GM12875 (cell line): Measurements from ENCODE around the gene POLG2.
"Not testable (repeated sequence)": the region's sequence is repeated elsewhere in the genome, so short reads cannot be mapped to it uniquely, and the experiment has no call there.

Source experiments
- H3K4me3 ChIP-seq: one replicate; pipeline ENCODE4 v1.5.1; 2011; ENCODE audit warnings: low read depth, low read length, control low read depth
- TF ChIP-seq, protein P1 (sequence below): IDR thresholded peaks from 2 replicates; pipeline ENCODE4 v1.5.1; 2011; ENCODE audit warnings: low read depth, mild to moderate bottlenecking, control low read depth, inconsistent platforms, low read length, moderate library complexity, borderline replicate concordance; ENCODE audit not compliant: insufficient read depth

Gene POLG2

DNA sequence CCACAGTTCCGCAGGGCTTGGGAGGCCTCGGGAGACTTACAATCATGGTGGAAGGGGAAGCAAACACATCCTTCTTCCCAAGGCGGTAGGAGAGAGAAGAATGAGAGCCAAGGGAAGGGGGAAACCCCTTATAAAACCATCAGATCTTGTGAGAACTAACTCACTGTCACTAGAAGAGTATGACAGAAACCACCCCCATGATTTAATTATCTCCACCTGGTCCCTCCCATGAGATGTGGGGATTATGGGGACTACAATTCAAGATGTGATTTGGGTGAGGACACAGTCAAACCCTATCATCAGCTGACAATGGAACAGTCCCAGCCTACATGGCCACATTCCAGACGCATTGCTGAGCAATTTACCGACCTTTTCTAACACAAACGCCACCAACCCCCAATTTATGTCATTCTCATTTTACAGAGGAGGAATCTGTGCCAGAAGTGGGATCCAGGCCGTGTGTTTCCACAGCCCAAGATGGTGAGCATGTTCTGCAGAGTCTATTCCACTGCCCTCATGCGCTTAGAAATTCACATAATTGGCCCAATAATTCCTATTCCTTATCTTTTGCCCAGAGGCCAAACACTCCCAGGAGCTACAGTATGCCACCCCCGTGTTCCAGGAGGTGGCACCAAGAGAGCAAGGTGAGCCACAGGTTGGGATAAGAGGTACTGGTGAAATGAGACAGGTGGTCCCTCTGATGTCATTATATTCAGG lies 30.7 kb downstream of the POLG2 start:
- TF ChIP-seq, protein P1, sequence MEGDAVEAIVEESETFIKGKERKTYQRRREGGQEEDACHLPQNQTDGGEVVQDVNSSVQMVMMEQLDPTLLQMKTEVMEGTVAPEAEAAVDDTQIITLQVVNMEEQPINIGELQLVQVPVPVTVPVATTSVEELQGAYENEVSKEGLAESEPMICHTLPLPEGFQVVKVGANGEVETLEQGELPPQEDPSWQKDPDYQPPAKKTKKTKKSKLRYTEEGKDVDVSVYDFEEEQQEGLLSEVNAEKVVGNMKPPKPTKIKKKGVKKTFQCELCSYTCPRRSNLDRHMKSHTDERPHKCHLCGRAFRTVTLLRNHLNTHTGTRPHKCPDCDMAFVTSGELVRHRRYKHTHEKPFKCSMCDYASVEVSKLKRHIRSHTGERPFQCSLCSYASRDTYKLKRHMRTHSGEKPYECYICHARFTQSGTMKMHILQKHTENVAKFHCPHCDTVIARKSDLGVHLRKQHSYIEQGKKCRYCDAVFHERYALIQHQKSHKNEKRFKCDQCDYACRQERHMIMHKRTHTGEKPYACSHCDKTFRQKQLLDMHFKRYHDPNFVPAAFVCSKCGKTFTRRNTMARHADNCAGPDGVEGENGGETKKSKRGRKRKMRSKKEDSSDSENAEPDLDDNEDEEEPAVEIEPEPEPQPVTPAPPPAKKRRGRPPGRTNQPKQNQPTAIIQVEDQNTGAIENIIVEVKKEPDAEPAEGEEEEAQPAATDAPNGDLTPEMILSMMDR: no peak
- no peak overlapping the region for H3K4me3 ChIP-seq

DNA sequence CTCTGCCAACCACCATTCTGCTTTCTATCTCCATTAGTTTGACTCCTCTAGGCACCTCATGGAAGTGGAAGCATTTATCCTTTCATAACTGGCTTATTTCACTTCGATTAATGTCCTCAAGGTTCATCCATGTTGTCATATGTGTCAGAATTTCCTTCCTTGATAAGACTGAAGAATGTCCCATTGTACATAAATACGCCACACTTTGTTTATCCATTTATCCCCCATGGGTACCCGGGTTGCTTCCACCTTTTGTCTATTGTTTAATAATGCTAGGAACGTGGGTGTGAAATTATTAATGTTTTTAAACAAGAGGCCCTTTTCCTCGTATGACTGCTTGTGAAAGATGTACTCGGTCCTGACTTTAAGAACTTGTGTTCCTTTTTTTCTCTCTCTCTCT lies 35.1 kb downstream of the POLG2 start:
- H3K4me3 ChIP-seq: no peak overlapping the region
- TF ChIP-seq, protein P1: no peak

GRCh38 chr17:64460955-64461354 lies 35.9 kb downstream of the POLG2 start:
- TF ChIP-seq, protein P1: no peak
- H3K4me3 ChIP-seq: no peak overlapping the region

DNA sequence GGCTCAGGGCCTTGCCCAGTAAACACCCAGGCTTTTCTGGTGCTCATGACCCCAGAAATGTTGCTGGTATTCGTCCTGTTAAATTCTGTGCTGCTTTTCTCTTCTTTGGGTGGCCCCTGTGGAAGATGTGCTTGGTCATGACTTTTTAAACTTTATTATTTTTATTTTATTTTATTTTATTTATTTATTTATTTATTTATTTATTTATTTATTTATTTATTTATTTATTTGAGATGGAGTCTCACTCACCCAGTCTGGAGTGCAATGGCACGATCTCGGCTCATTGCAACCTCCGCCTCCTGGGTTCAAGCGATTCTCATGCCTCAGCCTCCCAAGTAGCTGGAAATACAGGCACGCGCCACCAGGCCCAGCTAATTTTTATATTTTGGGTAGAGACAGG lies 37.0 kb downstream of the POLG2 start:
- H3K4me3 ChIP-seq: not testable (repeated sequence)

DNA sequence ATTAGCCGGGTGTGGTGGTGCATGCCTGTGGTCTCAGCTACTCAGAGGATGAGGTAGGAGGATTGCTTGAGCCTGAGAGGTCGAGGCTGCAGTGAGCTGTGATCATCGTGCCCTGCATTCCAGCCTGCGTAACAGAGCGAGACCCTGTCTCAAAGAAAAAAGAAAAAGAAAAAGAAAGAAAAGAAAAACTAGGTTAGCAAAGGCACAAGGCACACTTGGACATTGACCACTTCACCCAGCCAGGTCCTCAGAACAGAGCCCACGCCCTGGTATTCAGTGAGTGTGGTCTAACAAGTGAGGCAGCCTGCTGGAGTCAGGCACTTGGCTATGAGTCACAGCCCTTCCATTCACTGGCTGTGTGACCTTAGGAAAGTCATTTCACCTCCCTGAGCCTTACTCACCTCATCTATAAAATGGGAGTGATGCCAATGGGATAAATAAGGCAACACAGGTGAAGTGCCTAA lies 37.5 kb downstream of the POLG2 start:
- TF ChIP-seq, protein P1: no peak

GRCh38 chr17:64458756-64459155 lies 38.1 kb downstream of the POLG2 start:
- TF ChIP-seq, protein P1: no peak

More for the DNA sequence above, 37.5 kb downstream of the POLG2 start:
- no peak overlapping the region for H3K4me3 ChIP-seq

GRCh38 chr17:64457156-64457555 lies 39.7 kb downstream of the POLG2 start:
- TF ChIP-seq, protein P1: no peak
- H3K4me3 ChIP-seq: no peak overlapping the region

More at GRCh38 chr17:64458756-64459155, 38.1 kb downstream of the POLG2 start:
- no peak overlapping the region for H3K4me3 ChIP-seq
